SK-N-SH (cell line): ENCODE data around the gene SRCIN1. TPM values are rescaled to one million over a fixed set of nuclear protein-coding genes. Genes with fewer than 3 reads are reported as not detected.

Source experiments
- CTCF ChIA-PET: fragments of 300-600, 350-600 bp; formaldehyde crosslinking; extraction: SDS; loops from one replicate; lab custom pipeline; 2021; lab: Yijun Ruan, JAX
- POLR2A ChIA-PET: fragments of 350-600 bp; sonication (Branson Sonifier 250); formaldehyde crosslinking; extraction: SDS; loops from one replicate; lab custom pipeline; 2020; ENCODE audit warnings: antibody characterized with exemption, inconsistent platforms; lab: Yijun Ruan, JAX
- DNase-seq: peaks from one replicate; pipeline ENCODE4 v3.0.0; 2012
- H2AFZ ChIP-seq: fragments of 200-600 bp; sonication (generic); 2 replicates; pipeline ENCODE4 v1.8.1; 2016; ENCODE audit warnings: antibody characterized with exemption, mild to moderate bottlenecking, low read depth
- H3F3A ChIP-seq: fragments of 200-600 bp; sonication (generic); replicated peaks from 2 replicates; pipeline ENCODE3; 2016; ENCODE audit warnings: antibody characterized with exemption, mild to moderate bottlenecking; ENCODE audit not compliant: insufficient read depth
- H3K27ac ChIP-seq, 2 experiments: fragments of 200-500 bp in 1 of 2; fragments of 200-600 bp in 1 of 2; sonication (Bioruptor generic) in 1 of 2; sonication (generic), shearing (Covaris generic) in 1 of 2; 2 replicates each; pipeline versions ENCODE4 v1.5.1 to v1.6.1; 2014 to 2016; ENCODE audit warnings: low read depth in 2 of 2, inconsistent platforms in 1 of 2, low read length in 1 of 2, mild to moderate bottlenecking in 1 of 2, mixed read lengths in 1 of 2
- H3K27me3 ChIP-seq: fragments of 200-600 bp; sonication (generic), shearing (Covaris generic); 2 replicates; pipeline ENCODE4 v1.6.1; 2016; ENCODE audit warnings: mixed run types; ENCODE audit not compliant: insufficient read depth
- H3K36me3 ChIP-seq, 2 experiments: fragments of 200-500 bp in 1 of 2; fragments of 200-600 bp in 1 of 2; sonication (Bioruptor generic) in 1 of 2; sonication (generic) in 1 of 2; replicated peaks in 1 of 2; 2 replicates each; pipeline versions ENCODE3 to v1.5.1; 2014 to 2016; ENCODE audit warnings: low read length in 1 of 2, mild to moderate bottlenecking in 1 of 2; ENCODE audit not compliant: insufficient read depth in 2 of 2, control insufficient read depth in 1 of 2
- H3K4me1 ChIP-seq, 2 experiments: fragments of 200-500 bp in 1 of 2; fragments of 200-600 bp in 1 of 2; sonication (Bioruptor generic) in 1 of 2; sonication (generic), shearing (Covaris generic) in 1 of 2; 2 replicates each; pipeline versions ENCODE4 v1.5.1 to v1.6.1; 2014 to 2016; ENCODE audit warnings: low read depth in 1 of 2, low read length in 1 of 2, mixed run types in 1 of 2; ENCODE audit not compliant: insufficient read depth in 2 of 2, control insufficient read depth in 1 of 2
- H3K4me2 ChIP-seq: fragments of 200-600 bp; sonication (generic), shearing (Covaris generic); 2 replicates; pipeline ENCODE4 v1.6.1; 2017; ENCODE audit warnings: mixed run types
- H3K4me3 ChIP-seq, 2 experiments: fragments of 200-500 bp in 1 of 2; fragments of 200-600 bp in 1 of 2; sonication (Bioruptor generic) in 1 of 2; sonication (generic), shearing (Covaris generic) in 1 of 2; 2 replicates each; pipeline versions ENCODE4 v1.5.1 to v1.8.1; 2014 to 2016; ENCODE audit warnings: low read depth in 2 of 2, inconsistent platforms in 1 of 2, low read length in 1 of 2, mild to moderate bottlenecking in 1 of 2, mixed read lengths in 1 of 2, moderate library complexity in 1 of 2
- H3K79me2 ChIP-seq: fragments of 200-600 bp; sonication (generic); 2 replicates; pipeline ENCODE4 v1.8.1; 2017; ENCODE audit warnings: mild to moderate bottlenecking; ENCODE audit not compliant: insufficient read depth
- H3K9ac ChIP-seq: fragments of 200-600 bp; sonication (generic); 2 replicates; pipeline ENCODE4 v1.6.1; 2017; ENCODE audit warnings: mixed run types
- H3K9me2 ChIP-seq: fragments of 200-600 bp; sonication (generic); 2 replicates; pipeline ENCODE4 v1.6.1; 2017; ENCODE audit warnings: mixed run types
- H3K9me3 ChIP-seq: fragments of 200-600 bp; sonication (generic); 2 replicates; pipeline ENCODE4 v1.6.1; 2017; ENCODE audit warnings: mixed run types, mild to moderate bottlenecking, moderate library complexity
- H4K20me1 ChIP-seq: fragments of 200-600 bp; sonication (generic); 2 replicates; pipeline ENCODE4 v1.6.1; 2017; ENCODE audit warnings: mild to moderate bottlenecking, mixed run types; ENCODE audit not compliant: insufficient read depth
- CHD2 ChIP-seq: fragments of 150-350 bp; IDR thresholded peaks from 2 replicates; pipeline ENCODE4 v1.6.1; 2018; ENCODE audit warnings: low read length; ENCODE audit not compliant: partially characterized antibody
- ELF1 ChIP-seq: IDR thresholded peaks from 2 replicates; pipeline ENCODE4 v1.4.0; 2012
- EP300 ChIP-seq, 2 experiments: IDR thresholded peaks; 2 replicates each; pipeline versions ENCODE4 v1.4.0 to v1.6.1; 2012; ENCODE audit warnings: borderline replicate concordance in 1 of 2, low read depth in 1 of 2, low read length in 1 of 2
- FOSL2 ChIP-seq: IDR thresholded peaks from 2 replicates; pipeline ENCODE4 v1.4.0; 2012; ENCODE audit warnings: low read depth, mild to moderate bottlenecking, moderate library complexity, borderline replicate concordance
- FOXJ3 ChIP-seq: sonication (generic); formaldehyde crosslinking; IDR thresholded peaks from 2 replicates; pipeline ENCODE4 v1.5.1; 2020; ENCODE audit warnings: mild to moderate bottlenecking, missing genetic modification reagents
- IRF3 ChIP-seq: fragments of 150-350 bp; IDR thresholded peaks from 2 replicates; pipeline ENCODE4 v1.6.1; 2016; ENCODE audit warnings: mild to moderate bottlenecking, low read depth, low read length
- JUND ChIP-seq: IDR thresholded peaks from 2 replicates; pipeline ENCODE4 v1.4.0; 2012
- MEF2A ChIP-seq: IDR thresholded peaks from 2 replicates; pipeline ENCODE4 v1.4.0; 2012; ENCODE audit warnings: low read depth, borderline replicate concordance
- MXI1 ChIP-seq: IDR thresholded peaks from 2 replicates; pipeline ENCODE4 v1.6.1; 2012; ENCODE audit warnings: mild to moderate bottlenecking, low read depth, low read length, improper control_type of control experiment
- NFIC ChIP-seq: IDR thresholded peaks from 2 replicates; pipeline ENCODE4 v1.4.0; 2012; ENCODE audit warnings: borderline replicate concordance
- NRF1 ChIP-seq: IDR thresholded peaks from 2 replicates; pipeline ENCODE4 v1.6.1; 2012; ENCODE audit warnings: low read depth, mild to moderate bottlenecking, low read length
- POLR2AphosphoS5 ChIP-seq: IDR thresholded peaks from 2 replicates; pipeline ENCODE4 v1.6.1; 2012; ENCODE audit warnings: low read depth, low read length
- RFX5 ChIP-seq: IDR thresholded peaks from 2 replicates; pipeline ENCODE4 v1.6.1; 2012; ENCODE audit warnings: mild to moderate bottlenecking, improper control_type of control experiment, low read length
- RXRA ChIP-seq: IDR thresholded peaks from 2 replicates; pipeline ENCODE4 v1.4.0; 2012; ENCODE audit warnings: low read depth, mild to moderate bottlenecking, borderline replicate concordance
- SIN3A ChIP-seq: IDR thresholded peaks from 2 replicates; pipeline ENCODE4 v1.6.1; 2012; ENCODE audit warnings: low read depth, mild to moderate bottlenecking, low read length, moderate library complexity, borderline replicate concordance
- TEAD4 ChIP-seq: IDR thresholded peaks from 2 replicates; pipeline ENCODE4 v1.4.0; 2012; ENCODE audit warnings: mild to moderate bottlenecking, borderline replicate concordance; ENCODE audit not compliant: insufficient read depth
- WGBS: methylation state at CpG from one replicate; pipeline ENCODE4 v1.1.6; 2017; ENCODE audit warnings: low lambda C conversion rate; 5-methylcytosine and 5-hydroxymethylcytosine counted together
- polyA plus RNA-seq, 3 experiments: library from polyadenylated mRNA; depleted of rRNA; stranded (reverse); fragments of >200 nt; gene quantifications; 2 replicates each; pipeline ENCODE4 v1.2.3, GENCODE V29; 2012
- TF ChIP-seq, protein P1 (sequence below): fragments of 150-350 bp; IDR thresholded peaks from 2 replicates; pipeline ENCODE4 v1.6.1; 2017; ENCODE audit warnings: antibody characterized with exemption, low read length, low read depth, borderline replicate concordance
- TF ChIP-seq, protein P2 (sequence below): IDR thresholded peaks from 2 replicates; pipeline ENCODE4; 2012
- TF ChIP-seq, protein P3 (sequence below): IDR thresholded peaks from 2 replicates; pipeline ENCODE4 v1.4.0; 2012; ENCODE audit warnings: low read depth

SRCIN1 gene
- polyA plus RNA-seq, 1 of the 3 experiments (the other 2 are of a cell fraction) = 1.0 TPM

DNA sequence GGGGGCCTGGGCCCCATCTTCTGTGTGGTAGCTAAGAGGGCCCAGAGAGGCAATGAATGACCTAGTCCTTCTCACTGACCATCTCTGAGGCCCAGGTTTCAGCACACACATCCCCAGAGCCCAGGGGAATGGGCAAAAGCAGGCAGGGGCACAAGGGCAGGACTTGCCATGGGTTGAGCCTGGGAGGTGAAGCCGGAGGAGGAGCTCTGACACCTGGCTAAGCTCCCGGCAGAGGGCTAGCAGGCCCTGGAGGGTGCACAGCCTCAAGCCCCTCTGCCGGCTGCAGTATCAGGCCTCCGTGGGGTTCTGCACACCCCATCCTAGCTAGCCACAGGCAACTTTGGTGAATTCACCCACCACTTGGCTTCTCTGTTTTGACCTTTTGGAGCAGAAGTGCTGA, 5.3 kb downstream of the SRCIN1 start:
- POLR2A ChIA-PET = no interaction called here
- peaks cover 3% of the 10 kb centered on the region; the same call in 1 of the 2 replicates for H4K20me1 ChIP-seq
- no peak overlapping the region for H3K9ac ChIP-seq
- H3K4me3 ChIP-seq = no peak overlapping the region
- no peaks in the 10 kb centered on the region for H3K36me3 ChIP-seq
- no peaks in the 10 kb centered on the region for H3K9me3 ChIP-seq
- H3K27ac ChIP-seq = peak overlapping the region in 1 of 2 experiments; percentile 8; a peak in 1 of 4 replicates
- WGBS = no CpG with 5 or more reads among the region's 4 CpGs
- H3F3A ChIP-seq = no peaks in the 10 kb centered on the region
- peaks cover 0 to 47% of the 10 kb centered on the region in 2 experiments; a peak in 1 of 4 replicates for H3K4me1 ChIP-seq
- no peaks in the 10 kb centered on the region for H3K9me2 ChIP-seq
- no peaks in the 10 kb centered on the region for H3K79me2 ChIP-seq
- TF ChIP-seq NRF1 (no peak), MXI1 (no peak), JUND (no peak), TEAD4 (no peak), EP300 (IDR thresholded peaks at IDR 0.05; ENCODE audit: borderline replicate concordance in 1 of 2, low read depth in 1 of 2, low read length in 1 of 2) (no peak)
- TF ChIP-seq, protein P1, sequence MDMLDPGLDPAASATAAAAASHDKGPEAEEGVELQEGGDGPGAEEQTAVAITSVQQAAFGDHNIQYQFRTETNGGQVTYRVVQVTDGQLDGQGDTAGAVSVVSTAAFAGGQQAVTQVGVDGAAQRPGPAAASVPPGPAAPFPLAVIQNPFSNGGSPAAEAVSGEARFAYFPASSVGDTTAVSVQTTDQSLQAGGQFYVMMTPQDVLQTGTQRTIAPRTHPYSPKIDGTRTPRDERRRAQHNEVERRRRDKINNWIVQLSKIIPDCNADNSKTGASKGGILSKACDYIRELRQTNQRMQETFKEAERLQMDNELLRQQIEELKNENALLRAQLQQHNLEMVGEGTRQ = no peak
- no peak for DNase-seq
- H2AFZ ChIP-seq = no peak overlapping the region
- peaks cover 9% of the 10 kb centered on the region; the same call in 1 of the 2 replicates for H3K27me3 ChIP-seq
- CTCF ChIA-PET = interaction anchor here (0.5 to 15.4 kb wide), 6 partner anchors 14 to 960 kb away, joined by 3 to 232 read pairs (median 10); no protein-coding TSS in a partner anchor
- no peak overlapping the region for H3K4me2 ChIP-seq

DNA sequence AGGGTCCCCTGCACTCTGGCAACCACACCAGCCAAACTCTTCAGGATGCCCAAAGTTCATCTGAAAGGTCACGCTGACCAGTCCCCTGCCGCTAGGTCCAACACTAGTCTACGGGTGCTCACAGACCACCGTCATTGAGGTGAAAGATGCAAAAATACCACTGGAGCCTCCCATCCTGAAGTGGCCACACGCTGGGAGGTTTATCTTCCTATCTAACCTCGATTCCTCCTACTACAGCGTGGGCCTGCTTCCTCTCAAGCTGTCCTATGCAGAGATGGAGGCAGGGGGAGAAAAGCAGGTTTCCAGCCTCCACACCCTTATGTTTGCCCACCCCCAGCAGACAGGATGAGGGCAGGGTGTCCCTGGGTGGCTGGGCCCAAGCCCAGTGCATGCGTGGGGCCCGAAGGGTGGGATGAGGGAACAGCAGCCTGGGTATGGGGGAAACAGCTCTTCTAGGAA, 6.3 kb downstream of the SRCIN1 start:
- WGBS = 75% methylated on average over 9 of the region's 9 CpGs
- Histone ChIP-seq H4K20me1 (peaks cover 3% of the 10 kb centered on the region; the same call in 1 of the 2 replicates), H3K27ac (no peak overlapping the region), H3K4me3 (no peak overlapping the region), H3K4me1 (peaks cover 0 to 41% of the 10 kb centered on the region in 2 experiments; a peak in 1 of 4 replicates)
- POLR2A ChIA-PET = no interaction called here
- no peak for TF ChIP-seq FOSL2
- TF ChIP-seq FOXJ3 (CRISPR knock-in tag) = no peak
- TF ChIP-seq RXRA = no peak
- TF ChIP-seq NFIC = no peak
- TF ChIP-seq TEAD4 = no peak
- no peak for TF ChIP-seq RFX5
- TF ChIP-seq, protein P2, sequence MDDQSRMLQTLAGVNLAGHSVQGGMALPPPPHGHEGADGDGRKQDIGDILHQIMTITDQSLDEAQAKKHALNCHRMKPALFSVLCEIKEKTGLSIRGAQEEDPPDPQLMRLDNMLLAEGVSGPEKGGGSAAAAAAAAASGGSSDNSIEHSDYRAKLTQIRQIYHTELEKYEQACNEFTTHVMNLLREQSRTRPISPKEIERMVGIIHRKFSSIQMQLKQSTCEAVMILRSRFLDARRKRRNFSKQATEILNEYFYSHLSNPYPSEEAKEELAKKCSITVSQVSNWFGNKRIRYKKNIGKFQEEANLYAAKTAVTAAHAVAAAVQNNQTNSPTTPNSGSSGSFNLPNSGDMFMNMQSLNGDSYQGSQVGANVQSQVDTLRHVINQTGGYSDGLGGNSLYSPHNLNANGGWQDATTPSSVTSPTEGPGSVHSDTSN = no peak
- no peak for TF ChIP-seq MEF2A
- TF ChIP-seq JUND = no peak
- no peak for TF ChIP-seq MXI1
- no peak for TF ChIP-seq CHD2
- TF ChIP-seq IRF3 = no peak
- no peak for TF ChIP-seq ELF1
- TF ChIP-seq, protein P3, sequence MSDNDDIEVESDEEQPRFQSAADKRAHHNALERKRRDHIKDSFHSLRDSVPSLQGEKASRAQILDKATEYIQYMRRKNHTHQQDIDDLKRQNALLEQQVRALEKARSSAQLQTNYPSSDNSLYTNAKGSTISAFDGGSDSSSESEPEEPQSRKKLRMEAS = no peak
- TF ChIP-seq POLR2AphosphoS5 = no peak
- TF ChIP-seq SIN3A = no peak
- TF ChIP-seq, all 33 proteins: peak for 0
- CTCF ChIA-PET = interaction anchor here (1.0 to 15.4 kb wide), 5 partner anchors 13 to 89 kb away, joined by 3 to 232 read pairs (median 7); no protein-coding TSS in a partner anchor
- no peak overlapping the region for H2AFZ ChIP-seq
- no peaks in the 10 kb centered on the region for H3K79me2 ChIP-seq
- H3K27me3 ChIP-seq = peaks cover 9% of the 10 kb centered on the region; the same call in 1 of the 2 replicates
- no peaks in the 10 kb centered on the region for H3K9me2 ChIP-seq
- H3K9me3 ChIP-seq = no peaks in the 10 kb centered on the region
- no peak overlapping the region for H3K4me2 ChIP-seq
- H3F3A ChIP-seq = no peaks in the 10 kb centered on the region
- no peak for DNase-seq
- H3K36me3 ChIP-seq = no peaks in the 10 kb centered on the region
- H3K9ac ChIP-seq = no peak overlapping the region
